GM21723 (cell line): Measurements from ENCODE around the gene TMSB10.
"Not testable (repeated sequence)": the region's sequence is repeated elsewhere in the genome, so short reads cannot be mapped to it uniquely, and the experiment has no call there.

Experiments
- ATAC-seq: cut with Tn5 transposase; IDR thresholded peaks from one replicate; pipeline ENCODE4 v1.9.1; 2021; ENCODE audit warnings: mild to moderate bottlenecking, moderate library complexity; ENCODE audit not compliant: unreplicated experiment

TMSB10 gene

GRCh38 chr2:84900971-84901370 lies 4.5 kb upstream of the TMSB10 start:
- ATAC-seq = no peak

GRCh38 chr2:84901593-84902120 lies 3.8 kb upstream of the TMSB10 start:
- no peak for ATAC-seq

GRCh38 chr2:84902526-84902925 lies 2.9 kb upstream of the TMSB10 start:
- no peak for ATAC-seq

- no peak for ATAC-seq
These were observed 1.3 kb upstream of the TMSB10 start for GRCh38 chr2:84904151-84904550.

- no peak for ATAC-seq
These were observed 710 bp upstream of the TMSB10 start for GRCh38 chr2:84904717-84905174.

DNA sequence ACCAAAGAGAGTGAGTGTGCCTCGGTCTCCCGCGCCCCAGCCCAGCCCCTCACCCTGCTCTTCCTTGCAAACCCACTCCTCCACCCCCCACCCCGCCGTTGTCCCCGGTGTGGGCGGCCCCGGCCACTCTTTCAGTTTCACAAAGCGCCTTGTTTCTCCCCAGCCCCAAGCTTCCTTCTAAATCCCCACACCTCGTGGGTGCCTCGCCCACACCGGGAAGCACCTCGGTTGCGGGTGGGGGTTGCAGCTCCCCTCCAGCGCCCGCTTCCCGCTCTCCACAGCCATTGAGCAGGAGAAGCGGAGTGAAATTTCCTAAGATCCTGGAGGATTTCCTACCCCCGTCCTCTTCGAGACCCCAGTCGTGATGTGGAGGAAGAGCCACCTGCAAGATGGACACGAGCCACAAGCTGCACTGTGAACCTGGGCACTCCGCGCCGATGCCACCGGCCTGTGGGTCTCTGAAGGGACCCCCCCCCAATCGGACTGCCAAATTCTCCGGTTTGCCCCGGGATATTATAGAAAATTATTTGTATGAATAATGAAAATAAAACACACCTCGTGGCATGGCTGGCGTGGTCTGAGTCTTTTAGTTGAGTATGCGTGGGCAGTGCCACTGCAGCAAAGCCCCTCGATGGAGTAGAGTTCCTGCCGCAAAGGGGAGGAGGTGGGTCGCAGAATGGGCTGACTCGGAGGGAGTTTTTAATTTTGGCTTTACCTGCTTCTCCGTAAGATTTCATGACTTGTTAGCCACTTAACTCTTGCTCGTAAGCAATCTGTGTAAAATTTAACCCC lies 848 bp downstream of the TMSB10 start:
- peak; percentile 38 for ATAC-seq

GRCh38 chr2:84906900-84907714 lies 1.7 kb downstream of the TMSB10 start:
- peak; percentile 36 for ATAC-seq

DNA sequence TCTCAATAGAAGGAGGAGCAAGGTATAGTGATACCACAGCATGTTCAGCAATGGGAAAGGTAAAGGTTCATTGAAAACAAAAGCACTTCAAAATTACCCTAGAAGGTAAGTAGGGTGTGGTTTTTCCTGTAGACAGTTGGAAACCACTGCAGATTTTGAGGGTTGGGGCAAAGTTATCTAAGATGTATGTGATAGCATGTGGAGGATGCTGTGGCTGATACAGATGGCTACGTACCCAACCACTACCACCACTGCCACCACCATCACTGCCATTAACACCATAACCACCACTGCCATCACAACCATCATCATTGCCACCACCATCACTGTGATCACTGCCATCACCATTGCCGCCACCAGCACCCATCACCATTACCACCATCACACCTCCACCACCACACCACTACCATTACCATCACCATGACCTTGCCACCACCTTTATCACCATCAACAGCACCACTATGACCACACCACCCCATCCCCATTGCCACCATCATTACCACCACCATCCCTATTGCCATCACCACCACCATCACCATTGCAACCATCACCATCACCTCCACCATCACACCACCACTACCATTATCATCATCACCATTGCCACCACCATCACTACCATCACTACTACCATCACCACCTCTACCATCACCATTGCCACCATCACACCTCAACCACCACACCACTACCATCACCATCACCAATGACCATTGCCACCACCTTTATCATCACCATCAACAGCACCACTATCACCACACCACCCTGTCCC lies 3.7 kb downstream of the TMSB10 start:
- ATAC-seq = no peak

- no peak for ATAC-seq
These were observed 5.8 kb downstream of the TMSB10 start for GRCh38 chr2:84911135-84911678.

- no peak for ATAC-seq
These were observed 7.5 kb downstream of the TMSB10 start for GRCh38 chr2:84912984-84913383.

DNA sequence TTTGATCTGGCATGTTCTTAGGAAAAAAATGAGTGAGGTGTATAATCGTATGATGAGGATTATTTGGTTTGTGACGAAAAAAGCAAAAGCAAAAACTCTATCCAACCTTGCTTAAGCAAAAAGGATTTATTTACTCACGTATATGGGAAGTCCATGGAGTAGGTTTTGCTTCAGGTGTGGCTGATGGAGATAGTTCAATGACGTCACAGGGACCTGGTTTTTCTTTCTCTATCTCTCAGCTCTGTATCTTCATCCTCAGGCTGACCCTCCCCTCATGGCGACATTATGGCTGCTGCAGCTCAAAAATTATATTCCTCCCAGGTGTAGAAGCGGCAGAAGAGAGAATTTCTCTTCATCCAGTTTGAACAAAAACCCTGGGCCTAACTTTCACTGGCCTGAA lies 8.9 kb downstream of the TMSB10 start:
- no peak for ATAC-seq

- not testable (repeated sequence) for ATAC-seq
These were observed 10.2 kb downstream of the TMSB10 start for GRCh38 chr2:84915675-84916074.

- not testable (repeated sequence) for ATAC-seq
These were observed 12.4 kb downstream of the TMSB10 start for GRCh38 chr2:84917821-84918220.

DNA sequence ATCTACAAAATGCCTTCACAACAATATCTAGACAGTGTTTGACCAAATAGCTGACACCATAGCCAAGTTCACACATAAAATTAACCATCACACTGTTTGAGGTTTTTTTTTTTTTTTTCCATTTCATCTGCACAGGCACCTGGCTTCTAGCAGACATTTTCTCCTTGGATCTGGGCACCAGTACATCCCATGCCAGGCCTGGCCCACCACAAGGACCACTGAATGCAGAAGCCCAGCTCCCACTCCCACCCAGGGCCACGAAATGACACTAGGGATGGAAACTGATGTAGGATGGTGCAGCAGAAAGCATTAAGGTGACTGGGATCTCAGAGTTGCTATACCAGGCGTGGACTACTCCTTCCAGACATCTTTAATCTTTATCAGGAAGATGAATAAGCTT lies 13.0 kb downstream of the TMSB10 start:
- ATAC-seq = no peak

DNA sequence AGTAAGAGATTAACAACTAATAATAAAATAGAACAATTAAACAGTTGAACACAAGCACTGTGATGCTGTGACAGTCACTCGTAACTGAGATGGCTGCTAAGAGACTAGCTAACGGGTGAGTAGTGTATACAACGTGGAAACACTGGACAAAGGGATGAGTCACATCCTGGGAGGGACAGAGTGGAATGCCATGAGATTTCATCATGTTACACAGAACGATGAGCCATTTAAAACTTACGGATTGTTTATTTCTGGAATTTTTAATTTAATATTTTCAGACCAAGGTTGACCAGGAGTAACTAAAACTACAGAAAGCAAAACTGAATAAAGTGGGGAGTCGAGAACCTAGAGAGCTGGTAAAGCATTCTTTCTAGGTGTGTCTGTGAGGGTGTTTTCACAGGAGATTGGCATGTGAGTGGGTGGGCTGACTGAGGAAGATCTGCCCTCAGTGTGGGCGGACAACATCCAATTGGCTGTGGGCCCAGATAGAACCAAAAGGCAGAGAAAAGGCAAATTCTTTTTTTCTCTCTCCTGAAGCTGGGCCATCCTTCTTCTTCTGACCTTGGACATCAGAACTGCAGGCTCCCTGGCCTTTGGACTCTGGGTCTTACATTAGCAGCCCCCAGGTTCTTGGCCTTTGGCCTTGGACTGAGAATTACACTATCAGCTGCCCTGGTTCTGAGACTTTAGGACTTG lies 14.6 kb downstream of the TMSB10 start:
- ATAC-seq = peak; percentile 56

DNA sequence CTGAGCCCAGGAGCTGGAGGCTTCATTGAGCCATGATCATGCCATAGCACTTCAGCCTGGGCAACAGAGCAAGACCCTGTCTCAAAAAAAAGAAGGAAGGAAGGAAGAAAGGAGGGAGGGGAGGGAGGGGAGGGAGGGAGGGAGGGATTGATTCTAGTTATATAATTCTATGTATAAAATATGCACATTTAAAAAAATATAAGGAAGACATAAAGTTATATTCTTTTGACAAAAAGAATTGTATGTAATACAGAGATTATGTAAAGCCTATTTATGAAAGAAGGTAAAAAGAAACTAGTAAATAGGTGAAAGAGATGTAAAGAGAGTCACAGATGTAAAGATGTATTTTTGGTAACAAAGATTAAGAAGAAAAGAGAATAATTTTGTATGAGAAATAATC lies 17.6 kb downstream of the TMSB10 start:
- ATAC-seq = no peak

GRCh38 chr2:84924173-84925106 lies 19.0 kb downstream of the TMSB10 start:
- peak; percentile 15 for ATAC-seq

DNA sequence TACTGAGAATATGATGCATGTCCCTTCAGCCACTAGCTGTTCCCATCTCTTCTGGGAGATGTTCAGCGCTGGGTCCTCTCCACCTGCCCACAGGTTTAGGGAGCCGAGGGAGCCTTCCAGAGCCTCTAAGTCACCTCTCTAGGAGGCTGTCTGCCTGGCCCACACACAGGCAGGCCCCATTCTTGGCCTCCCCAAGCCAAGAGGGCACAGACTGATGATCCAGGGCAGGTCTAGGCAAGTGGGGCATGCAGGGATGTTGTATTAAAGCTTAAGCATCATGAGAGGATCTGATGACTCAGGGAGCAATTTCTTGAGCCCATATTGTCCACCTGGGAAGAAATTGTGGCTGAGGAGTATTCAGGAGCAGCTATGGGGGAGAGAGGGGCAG lies 19.9 kb downstream of the TMSB10 start:
- ATAC-seq = peak; percentile 1

- peak; percentile 81 for ATAC-seq
These were observed 20.4 kb downstream of the TMSB10 start for GRCh38 chr2:84925724-84926376.
